Measurements from ENCODE around the gene ITGB8.
"Not testable (repeated sequence)": the region's sequence is repeated elsewhere in the genome, so short reads cannot be mapped to it uniquely, and the experiment has no call there.

ITGB8 gene

GRCh38 chr7:20330239-20330927 is at the start of gene ITGB8:
Gene ITGB8 (plus strand): TSS chr7:20330900. CDS start chr7:20331807, 907 bp downstream.
- peak; percentile 89 for DNase-seq

- no peak for DNase-seq
Observed at GRCh38 chr7:20282959-20283358, 47.7 kb upstream of the ITGB8 start.

- DNase-seq: no peak
Observed at GRCh38 chr7:20283385-20283784, 47.3 kb upstream of the ITGB8 start.

- no peak for DNase-seq
Observed at GRCh38 chr7:20284003-20284770, 46.5 kb upstream of the ITGB8 start.

GRCh38 chr7:20284771-20285143 is 45.9 kb upstream of the ITGB8 start:
- no peak for DNase-seq

GRCh38 chr7:20287317-20287716 is 43.4 kb upstream of the ITGB8 start:
- no peak for DNase-seq

GRCh38 chr7:20288036-20288435 is 42.7 kb upstream of the ITGB8 start:
- peak; percentile 30 for DNase-seq

GRCh38 chr7:20290505-20291111 is 40.1 kb upstream of the ITGB8 start:
- no peak for DNase-seq

GRCh38 chr7:20293336-20293735 is 37.4 kb upstream of the ITGB8 start:
- no peak for DNase-seq

- DNase-seq: no peak
Observed at GRCh38 chr7:20296444-20296843, 34.3 kb upstream of the ITGB8 start.

GRCh38 chr7:20296901-20297300 is 33.8 kb upstream of the ITGB8 start:
- DNase-seq: no peak

- DNase-seq: peak; percentile 92
Observed at GRCh38 chr7:20298486-20298901, 32.2 kb upstream of the ITGB8 start.

- peak; percentile 69 for DNase-seq
Observed at GRCh38 chr7:20299145-20299544, 31.6 kb upstream of the ITGB8 start.

- peak; percentile 79 for DNase-seq
Observed at GRCh38 chr7:20299647-20300312, 30.9 kb upstream of the ITGB8 start.

GRCh38 chr7:20301311-20301939 is 29.3 kb upstream of the ITGB8 start:
- DNase-seq: peak; percentile 66

- DNase-seq: not testable (repeated sequence)
Observed at GRCh38 chr7:20302300-20302699, 28.4 kb upstream of the ITGB8 start.

- peak; percentile 18 for DNase-seq
Observed at GRCh38 chr7:20302891-20303290, 27.8 kb upstream of the ITGB8 start.

- DNase-seq: no peak
Observed at GRCh38 chr7:20304366-20304765, 26.3 kb upstream of the ITGB8 start.

GRCh38 chr7:20305726-20306125 is 25.0 kb upstream of the ITGB8 start:
- DNase-seq: no peak

GRCh38 chr7:20306180-20306946 is 24.3 kb upstream of the ITGB8 start:
- DNase-seq: peak; percentile 91

GRCh38 chr7:20307119-20307518 is 23.6 kb upstream of the ITGB8 start:
- peak; percentile 53 for DNase-seq

GRCh38 chr7:20307901-20308300 is 22.8 kb upstream of the ITGB8 start:
- DNase-seq: peak; percentile 23
